BJ (cell line): Measurements from ENCODE around the gene RNASE7. TPM values are rescaled to one million over a fixed set of nuclear protein-coding genes. Genes with fewer than 3 reads are reported as not detected.

Experiments used
- CTCF ChIA-PET: fragments of 350-600 bp; formaldehyde crosslinking; extraction: SDS; loops from one replicate; lab custom pipeline; 2021; ENCODE audit warnings: antibody characterized with exemption, inconsistent platforms; lab: Yijun Ruan, JAX
- POLR2A ChIA-PET: fragments of 300-600 bp; sonication (Branson Sonifier 250); formaldehyde crosslinking; extraction: SDS; loops from one replicate; lab custom pipeline; 2021; ENCODE audit warnings: antibody characterized with exemption; lab: Charles Lee
- DNase-seq: peaks from one replicate; pipeline ENCODE4 v3.0.0-alpha.2; 2011; ENCODE audit warnings: low read depth
- H3K27me3 ChIP-seq: 2 replicates; pipeline ENCODE4 v1.6.0; 2011; ENCODE audit warnings: low read length; ENCODE audit not compliant: control insufficient read depth, insufficient read depth
- H3K36me3 ChIP-seq: 2 replicates; pipeline ENCODE4 v1.5.1; 2011; ENCODE audit warnings: low read length; ENCODE audit not compliant: control insufficient read depth, insufficient read depth
- H3K4me3 ChIP-seq: 2 replicates; pipeline ENCODE4 v1.5.1; 2011; ENCODE audit warnings: low read depth, mild to moderate bottlenecking, control low read depth, low read length
- CTCF ChIP-seq: IDR thresholded peaks from 2 replicates; pipeline ENCODE4 v1.5.1; 2011; ENCODE audit warnings: low read depth, mild to moderate bottlenecking, control low read depth, inconsistent platforms, low read length, moderate library complexity; ENCODE audit not compliant: insufficient read depth
- polyA plus RNA-seq: library from polyadenylated mRNA; depleted of rRNA; stranded (reverse); fragments of >200 nt; gene quantifications from 2 replicates; pipeline ENCODE4 v1.2.3, GENCODE V29; 2011

The RNASE7 gene
- polyA plus RNA-seq, 1 experiment: not detected

DNA sequence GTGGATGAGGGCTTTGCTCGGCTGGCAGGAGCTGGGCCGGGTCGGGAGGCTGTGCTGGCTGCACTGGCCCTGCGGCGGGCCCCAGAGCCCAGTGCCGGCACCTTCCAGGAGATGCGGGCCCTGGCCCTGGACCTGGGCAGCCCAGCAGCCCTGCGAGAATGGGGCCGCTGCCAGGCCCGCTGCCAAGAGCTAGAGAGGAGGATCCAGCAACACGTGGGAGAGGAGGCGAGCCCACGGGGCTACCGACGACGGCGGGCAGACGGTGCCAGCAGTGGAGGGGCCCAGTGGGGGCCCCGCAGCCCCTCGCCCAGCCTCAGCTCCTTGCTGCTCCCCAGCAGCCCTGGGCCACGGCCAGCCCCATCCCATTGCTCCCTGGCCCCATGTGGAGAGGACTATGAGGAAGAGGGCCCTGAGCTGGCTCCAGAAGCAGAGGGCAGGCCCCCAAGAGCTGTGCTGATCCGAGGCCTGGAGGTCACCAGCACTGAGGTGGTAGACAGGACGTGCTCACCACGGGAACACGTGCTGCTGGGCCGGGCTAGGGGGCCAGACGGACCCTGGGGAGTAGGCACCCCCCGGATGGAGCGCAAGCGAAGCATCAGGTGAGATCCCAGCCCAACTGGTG lies 39.5 kb downstream of the RNASE7 start:
- Histone ChIP-seq H3K4me3 (no peak overlapping the region), H3K36me3 (peaks cover 49% of the 10 kb centered on the region), H3K27me3 (no peaks in the 10 kb centered on the region)
- ChIA-PET POLR2A (no interaction called here), CTCF (interaction anchor here (1.3 to 6.1 kb wide), 2 partner anchors 11 to 67 kb away, joined by 3 to 38 read pairs; no protein-coding TSS in a partner anchor)
- no peak for DNase-seq
- no peak for TF ChIP-seq CTCF

- ChIA-PET CTCF (interaction anchor here (0.7 to 2.2 kb wide), 8 partner anchors 9 to 113 kb away, joined by 3 to 20 read pairs (median 4); partner anchors contain the start of gene ARHGEF40), POLR2A (no interaction called here)
- no peak for TF ChIP-seq CTCF
- no peak for DNase-seq
- H3K27me3 ChIP-seq: no peaks in the 10 kb centered on the region
- peaks cover 39% of the 10 kb centered on the region for H3K36me3 ChIP-seq
- no peak overlapping the region for H3K4me3 ChIP-seq
Measured at GRCh38 chr14:21083565-21084325, 41.6 kb downstream of the RNASE7 start.

DNA sequence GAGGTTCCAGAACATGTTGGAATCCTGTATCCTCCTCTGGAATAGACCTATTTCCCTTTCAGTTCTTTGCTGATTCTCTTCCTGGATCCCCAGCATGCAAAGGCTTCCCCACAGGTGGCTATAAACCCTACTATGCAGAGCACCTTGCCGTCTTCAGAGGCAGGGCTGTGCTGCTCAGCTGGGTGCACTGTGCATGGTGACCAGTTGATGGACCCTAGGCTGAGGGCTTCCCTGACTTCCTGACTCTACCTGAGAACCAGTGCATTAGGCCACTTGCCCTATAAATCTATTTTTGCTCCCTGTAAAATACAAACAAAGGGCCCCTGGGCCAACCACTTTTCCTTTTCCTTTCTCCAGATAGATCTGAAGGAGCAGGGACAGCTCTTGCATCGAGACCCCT lies 42.2 kb downstream of the RNASE7 start:
- Histone ChIP-seq H3K27me3 (no peaks in the 10 kb centered on the region), H3K4me3 (no peak overlapping the region), H3K36me3 (peaks cover 38% of the 10 kb centered on the region)
- ChIA-PET POLR2A (no interaction called here), CTCF (interaction anchor here (0.7 to 2.2 kb wide), 7 partner anchors 8 to 113 kb away, joined by 3 to 20 read pairs (median 4); partner anchors contain the start of gene ARHGEF40)
- no peak for DNase-seq
- no peak for TF ChIP-seq CTCF

- ChIA-PET CTCF (interaction anchor here (0.7 to 5.8 kb wide), 6 partner anchors 7 to 69 kb away, joined by 3 to 55 read pairs (median 12); partner anchors contain the start of gene ARHGEF40), POLR2A (no interaction called here)
- Histone ChIP-seq H3K4me3 (no peak overlapping the region), H3K27me3 (no peaks in the 10 kb centered on the region), H3K36me3 (peaks cover 33% of the 10 kb centered on the region)
- TF ChIP-seq CTCF: no peak
- no peak for DNase-seq
Measured at GRCh38 chr14:21084998-21085853, 43.1 kb downstream of the RNASE7 start.
